Keratinocyte (primary cell): ENCODE results near the gene TEX22.

Experiments used
- EZH2 ChIP-seq: IDR thresholded peaks from one replicate; pipeline ENCODE4 v1.6.1; 2012; ENCODE audit warnings: inconsistent platforms, mild to moderate bottlenecking, low read length, moderate library complexity
- TF ChIP-seq, protein P1 (sequence below), 3 experiments: IDR thresholded peaks in 1 of 3; conservative IDR thresholded peaks in 1 of 3; optimal IDR thresholded peaks in 1 of 3; 2 replicates in 2 of 3; 3 replicates in 1 of 3; pipeline versions ENCODE3 to v1.5.1; 2011; ENCODE audit warnings: low read length in 3 of 3, mild to moderate bottlenecking in 3 of 3, moderate library complexity in 2 of 3, control low read depth in 1 of 3, inconsistent platforms in 1 of 3; ENCODE audit not compliant: insufficient read depth in 2 of 3; ENCODE audit errors: extremely low read depth in 1 of 3

DNA sequence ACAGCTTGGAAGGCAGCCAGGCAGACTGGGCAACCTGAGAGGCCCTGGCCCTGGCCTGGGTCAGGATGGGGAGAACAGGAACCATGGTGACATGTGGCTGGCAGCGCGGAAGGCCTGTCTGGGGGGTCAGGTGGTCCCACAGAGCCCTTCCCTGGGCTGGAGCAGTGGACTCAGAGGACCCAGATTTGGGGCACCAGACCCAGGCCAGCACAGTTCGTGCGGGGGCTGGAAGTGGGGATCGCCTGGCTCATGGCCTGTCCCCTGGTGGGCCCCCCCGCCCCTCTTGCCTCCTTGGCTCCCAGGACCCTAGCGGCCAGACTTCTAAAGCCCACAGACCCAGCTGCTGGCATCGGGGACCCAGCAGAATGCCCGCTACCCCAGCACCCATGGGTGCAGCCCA is 42.7 kb downstream of the TEX22 start:
- TF ChIP-seq EZH2: no peak
- TF ChIP-seq, protein P1, sequence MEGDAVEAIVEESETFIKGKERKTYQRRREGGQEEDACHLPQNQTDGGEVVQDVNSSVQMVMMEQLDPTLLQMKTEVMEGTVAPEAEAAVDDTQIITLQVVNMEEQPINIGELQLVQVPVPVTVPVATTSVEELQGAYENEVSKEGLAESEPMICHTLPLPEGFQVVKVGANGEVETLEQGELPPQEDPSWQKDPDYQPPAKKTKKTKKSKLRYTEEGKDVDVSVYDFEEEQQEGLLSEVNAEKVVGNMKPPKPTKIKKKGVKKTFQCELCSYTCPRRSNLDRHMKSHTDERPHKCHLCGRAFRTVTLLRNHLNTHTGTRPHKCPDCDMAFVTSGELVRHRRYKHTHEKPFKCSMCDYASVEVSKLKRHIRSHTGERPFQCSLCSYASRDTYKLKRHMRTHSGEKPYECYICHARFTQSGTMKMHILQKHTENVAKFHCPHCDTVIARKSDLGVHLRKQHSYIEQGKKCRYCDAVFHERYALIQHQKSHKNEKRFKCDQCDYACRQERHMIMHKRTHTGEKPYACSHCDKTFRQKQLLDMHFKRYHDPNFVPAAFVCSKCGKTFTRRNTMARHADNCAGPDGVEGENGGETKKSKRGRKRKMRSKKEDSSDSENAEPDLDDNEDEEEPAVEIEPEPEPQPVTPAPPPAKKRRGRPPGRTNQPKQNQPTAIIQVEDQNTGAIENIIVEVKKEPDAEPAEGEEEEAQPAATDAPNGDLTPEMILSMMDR (optimal IDR thresholded peaks at IDR 0.05 in 1 of 3, IDR thresholded peaks at IDR 0.05 in 1 of 3, conservative IDR thresholded peaks at IDR 0.05 in 1 of 3; ENCODE audit: extremely low read depth in 1 of 3, insufficient read depth in 2 of 3, low read length in 3 of 3): no peak
